ENCODE measurements around the gene PRKCH. TPM values are rescaled to one million over a fixed set of nuclear protein-coding genes. Genes with fewer than 3 reads are reported as not detected.

The PRKCH gene
- total RNA-seq, 2 donors from 2014 or later: 7.2 to 8.6 TPM

DNA sequence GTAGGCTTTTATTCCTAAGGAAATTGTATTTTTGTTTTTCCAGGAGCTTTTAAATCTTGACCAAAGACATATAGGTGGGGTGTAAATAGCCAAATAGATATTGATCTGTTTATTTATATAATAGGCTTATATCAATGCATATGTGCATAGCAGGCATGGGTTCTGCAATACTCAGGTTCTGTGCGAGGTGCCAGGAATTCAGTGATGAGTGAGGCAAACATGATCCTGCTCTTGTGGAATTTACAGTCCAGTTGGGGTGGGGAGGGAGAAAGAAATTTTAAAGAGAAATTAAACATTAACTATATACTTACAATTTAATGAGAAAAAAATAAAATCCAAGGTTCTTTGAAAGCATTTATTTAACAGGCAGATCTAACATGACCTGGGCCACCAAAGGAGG lies 213.7 kb downstream of the PRKCH start:
- H3K4me1 Mint-ChIP-seq: peaks cover 27% of the 10 kb centered on the region
- no peak overlapping the region for H3K4me3 Mint-ChIP-seq
- no peak overlapping the region for H3K4me3 ChIP-seq (ENCODE audit: low read length)
- no peaks in the 10 kb centered on the region for H3K9me3 Mint-ChIP-seq
- no peak overlapping the region for H3K27ac Mint-ChIP-seq
- TF ChIP-seq, protein P1, sequence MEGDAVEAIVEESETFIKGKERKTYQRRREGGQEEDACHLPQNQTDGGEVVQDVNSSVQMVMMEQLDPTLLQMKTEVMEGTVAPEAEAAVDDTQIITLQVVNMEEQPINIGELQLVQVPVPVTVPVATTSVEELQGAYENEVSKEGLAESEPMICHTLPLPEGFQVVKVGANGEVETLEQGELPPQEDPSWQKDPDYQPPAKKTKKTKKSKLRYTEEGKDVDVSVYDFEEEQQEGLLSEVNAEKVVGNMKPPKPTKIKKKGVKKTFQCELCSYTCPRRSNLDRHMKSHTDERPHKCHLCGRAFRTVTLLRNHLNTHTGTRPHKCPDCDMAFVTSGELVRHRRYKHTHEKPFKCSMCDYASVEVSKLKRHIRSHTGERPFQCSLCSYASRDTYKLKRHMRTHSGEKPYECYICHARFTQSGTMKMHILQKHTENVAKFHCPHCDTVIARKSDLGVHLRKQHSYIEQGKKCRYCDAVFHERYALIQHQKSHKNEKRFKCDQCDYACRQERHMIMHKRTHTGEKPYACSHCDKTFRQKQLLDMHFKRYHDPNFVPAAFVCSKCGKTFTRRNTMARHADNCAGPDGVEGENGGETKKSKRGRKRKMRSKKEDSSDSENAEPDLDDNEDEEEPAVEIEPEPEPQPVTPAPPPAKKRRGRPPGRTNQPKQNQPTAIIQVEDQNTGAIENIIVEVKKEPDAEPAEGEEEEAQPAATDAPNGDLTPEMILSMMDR (conservative IDR thresholded peaks at IDR 0.05): no peak
- no peak overlapping the region for H3K27ac ChIP-seq (ENCODE audit: low read depth, low read length)
- no peak for DNase-seq
- H3K36me3 Mint-ChIP-seq (ENCODE audit: low read depth): no peaks in the 10 kb centered on the region
- 92% methylated on average over 1 of the region's 1 CpG; no CpG with 5 or more reads in 1 of the 2 experiments for WGBS, 2 experiments (ENCODE audit: insufficient coverage in 1 of 2, insufficient read length in 1 of 2)
- H3K36me3 ChIP-seq (ENCODE audit: control insufficient read depth, insufficient read depth, low read length): no peaks in the 10 kb centered on the region
- no peak overlapping the region for H3K9ac ChIP-seq (ENCODE audit: extremely low read depth, low read length, poor library complexity, severe bottlenecking)
- H3K4me1 ChIP-seq (ENCODE audit: control insufficient read depth, insufficient read depth, low read length): peaks cover 2% of the 10 kb centered on the region
- H3K9me3 ChIP-seq (ENCODE audit: control insufficient read depth, low read length): no peaks in the 10 kb centered on the region
- no peaks in the 10 kb centered on the region for H3K27me3 ChIP-seq (ENCODE audit: control insufficient read depth, insufficient read depth, low read length, poor library complexity, severe bottlenecking)
- no peaks in the 10 kb centered on the region for H3K27me3 Mint-ChIP-seq (ENCODE audit: insufficient read depth)

- H3K9ac ChIP-seq (ENCODE audit: extremely low read depth, low read length, poor library complexity, severe bottlenecking): no peak overlapping the region
- no peaks in the 10 kb centered on the region for H3K9me3 Mint-ChIP-seq
- no peaks in the 10 kb centered on the region for H3K27me3 ChIP-seq (ENCODE audit: control insufficient read depth, insufficient read depth, low read length, poor library complexity, severe bottlenecking)
- TF ChIP-seq, protein P1 (conservative IDR thresholded peaks at IDR 0.05): no peak
- H3K27ac ChIP-seq (ENCODE audit: low read depth, low read length): no peak overlapping the region
- no peak overlapping the region for H3K27ac Mint-ChIP-seq
- no peaks in the 10 kb centered on the region for H3K27me3 Mint-ChIP-seq (ENCODE audit: insufficient read depth)
- H3K4me3 ChIP-seq (ENCODE audit: low read length): no peak overlapping the region
- no peaks in the 10 kb centered on the region for H3K36me3 ChIP-seq (ENCODE audit: control insufficient read depth, insufficient read depth, low read length)
- peaks cover 27% of the 10 kb centered on the region for H3K4me1 Mint-ChIP-seq
- H3K4me3 Mint-ChIP-seq: no peak overlapping the region
- H3K9me3 ChIP-seq (ENCODE audit: control insufficient read depth, low read length): no peaks in the 10 kb centered on the region
- 96% methylated on average over 4 of the region's 4 CpGs for WGBS, 2 experiments (ENCODE audit: insufficient coverage in 1 of 2, insufficient read length in 1 of 2)
- DNase-seq: no peak
- H3K36me3 Mint-ChIP-seq (ENCODE audit: low read depth): no peaks in the 10 kb centered on the region
- H3K4me1 ChIP-seq (ENCODE audit: control insufficient read depth, insufficient read depth, low read length): peaks cover 2% of the 10 kb centered on the region
Observed at GRCh38 chr14:61535458-61535857, 214.1 kb downstream of the PRKCH start.

- DNase-seq: no peak
- WGBS, 2 experiments (ENCODE audit: insufficient coverage in 1 of 2, insufficient read length in 1 of 2): 92 to 95% methylated on average over 9 to 12 of the region's 12 CpGs
- Mint-ChIP-seq H3K27me3 (ENCODE audit: insufficient read depth) (no peaks in the 10 kb centered on the region), H3K27ac (peak overlapping the region; percentile 77), H3K36me3 (ENCODE audit: low read depth) (no peaks in the 10 kb centered on the region), H3K4me1 (peaks cover 27% of the 10 kb centered on the region), H3K4me3 (no peak overlapping the region), H3K9me3 (no peaks in the 10 kb centered on the region)
- no peak overlapping the region for H3K27ac ChIP-seq (ENCODE audit: low read depth, low read length)
- H3K27me3 ChIP-seq (ENCODE audit: control insufficient read depth, insufficient read depth, low read length, poor library complexity, severe bottlenecking): no peaks in the 10 kb centered on the region
- H3K4me1 ChIP-seq (ENCODE audit: control insufficient read depth, insufficient read depth, low read length): peaks cover 2% of the 10 kb centered on the region
- no peaks in the 10 kb centered on the region for H3K36me3 ChIP-seq (ENCODE audit: control insufficient read depth, insufficient read depth, low read length)
- H3K9ac ChIP-seq (ENCODE audit: extremely low read depth, low read length, poor library complexity, severe bottlenecking): no peak overlapping the region
- H3K9me3 ChIP-seq (ENCODE audit: control insufficient read depth, low read length): no peaks in the 10 kb centered on the region
- H3K4me3 ChIP-seq (ENCODE audit: low read length): no peak overlapping the region
- TF ChIP-seq, protein P1 (conservative IDR thresholded peaks at IDR 0.05): no peak
Observed at GRCh38 chr14:61536661-61537562, 215.5 kb downstream of the PRKCH start.

Data from endodermal cell (in vitro differentiated cells).